Measurements from ENCODE around the gene POLR2J.

Gene POLR2J

DNA sequence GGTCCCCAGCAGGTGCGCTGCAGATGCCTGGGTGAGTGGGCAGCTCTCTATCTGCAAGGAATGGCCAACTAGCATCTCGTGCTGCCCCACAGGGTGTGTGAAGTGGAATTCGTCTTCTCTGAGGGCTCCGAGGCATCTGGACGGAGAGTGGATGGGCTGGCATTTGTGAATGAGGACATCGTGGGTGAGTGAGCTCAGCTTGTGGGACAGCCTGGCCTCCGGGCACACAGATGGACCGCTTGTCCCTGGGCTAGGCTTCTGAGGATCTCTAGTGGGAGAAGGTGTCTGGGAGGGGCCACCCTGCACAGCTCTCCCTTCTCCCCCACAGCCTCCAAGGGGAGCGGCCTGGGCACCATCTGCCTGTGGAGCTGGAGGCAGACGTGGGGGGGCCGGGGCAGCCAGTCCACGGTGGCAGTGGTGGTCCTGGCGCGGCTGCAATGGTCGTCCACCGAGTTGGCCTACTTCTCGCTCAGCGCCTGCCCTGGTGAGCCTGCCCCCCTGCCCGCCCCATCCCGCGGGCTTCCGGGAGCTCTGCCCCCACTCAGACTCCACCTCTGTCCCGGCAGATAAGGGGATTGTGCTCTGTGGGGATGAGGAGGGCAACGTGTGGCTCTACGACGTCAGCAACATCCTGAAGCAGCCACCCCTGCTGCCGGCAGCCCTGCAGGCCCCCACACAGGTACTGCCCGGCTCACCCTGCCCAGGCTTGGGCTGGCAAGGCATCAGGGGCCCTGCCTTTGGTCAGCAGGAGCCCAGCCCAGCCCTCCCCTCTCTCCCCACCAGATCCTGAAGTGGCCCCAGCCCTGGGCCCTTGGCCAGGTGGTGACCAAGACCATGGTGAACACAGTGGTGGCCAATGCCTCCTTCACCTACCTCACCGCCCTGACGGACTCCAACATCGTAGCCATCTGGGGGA is 6.3 kb downstream of the POLR2J start:
- TF ChIP-seq, protein P1, sequence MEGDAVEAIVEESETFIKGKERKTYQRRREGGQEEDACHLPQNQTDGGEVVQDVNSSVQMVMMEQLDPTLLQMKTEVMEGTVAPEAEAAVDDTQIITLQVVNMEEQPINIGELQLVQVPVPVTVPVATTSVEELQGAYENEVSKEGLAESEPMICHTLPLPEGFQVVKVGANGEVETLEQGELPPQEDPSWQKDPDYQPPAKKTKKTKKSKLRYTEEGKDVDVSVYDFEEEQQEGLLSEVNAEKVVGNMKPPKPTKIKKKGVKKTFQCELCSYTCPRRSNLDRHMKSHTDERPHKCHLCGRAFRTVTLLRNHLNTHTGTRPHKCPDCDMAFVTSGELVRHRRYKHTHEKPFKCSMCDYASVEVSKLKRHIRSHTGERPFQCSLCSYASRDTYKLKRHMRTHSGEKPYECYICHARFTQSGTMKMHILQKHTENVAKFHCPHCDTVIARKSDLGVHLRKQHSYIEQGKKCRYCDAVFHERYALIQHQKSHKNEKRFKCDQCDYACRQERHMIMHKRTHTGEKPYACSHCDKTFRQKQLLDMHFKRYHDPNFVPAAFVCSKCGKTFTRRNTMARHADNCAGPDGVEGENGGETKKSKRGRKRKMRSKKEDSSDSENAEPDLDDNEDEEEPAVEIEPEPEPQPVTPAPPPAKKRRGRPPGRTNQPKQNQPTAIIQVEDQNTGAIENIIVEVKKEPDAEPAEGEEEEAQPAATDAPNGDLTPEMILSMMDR (IDR thresholded peaks at IDR 0.05; ENCODE audit: low read depth, low read length), result no peak
- no peak for DNase-seq (ENCODE audit: extremely low read depth, low read depth)

DNA sequence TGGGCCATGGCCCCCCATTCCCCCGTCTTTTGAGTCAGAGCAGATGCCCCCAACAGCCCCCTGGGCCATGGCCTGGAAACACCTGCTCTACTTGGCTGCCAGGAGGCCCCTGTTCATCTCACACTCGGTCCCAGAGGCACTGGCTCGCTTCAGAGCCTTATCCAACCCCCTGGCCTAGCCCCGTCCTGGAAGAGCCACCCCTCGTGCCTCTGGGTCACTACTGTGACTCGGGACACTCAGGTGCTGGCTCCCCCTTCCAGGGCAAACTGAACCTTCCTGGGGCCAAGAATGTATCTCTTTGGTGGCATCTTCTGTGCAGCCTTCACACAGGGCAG is 7.0 kb downstream of the POLR2J start:
- TF ChIP-seq, protein P1 (IDR thresholded peaks at IDR 0.05; ENCODE audit: low read depth, low read length), result no peak
- no peak for DNase-seq (ENCODE audit: extremely low read depth, low read depth)

DNA sequence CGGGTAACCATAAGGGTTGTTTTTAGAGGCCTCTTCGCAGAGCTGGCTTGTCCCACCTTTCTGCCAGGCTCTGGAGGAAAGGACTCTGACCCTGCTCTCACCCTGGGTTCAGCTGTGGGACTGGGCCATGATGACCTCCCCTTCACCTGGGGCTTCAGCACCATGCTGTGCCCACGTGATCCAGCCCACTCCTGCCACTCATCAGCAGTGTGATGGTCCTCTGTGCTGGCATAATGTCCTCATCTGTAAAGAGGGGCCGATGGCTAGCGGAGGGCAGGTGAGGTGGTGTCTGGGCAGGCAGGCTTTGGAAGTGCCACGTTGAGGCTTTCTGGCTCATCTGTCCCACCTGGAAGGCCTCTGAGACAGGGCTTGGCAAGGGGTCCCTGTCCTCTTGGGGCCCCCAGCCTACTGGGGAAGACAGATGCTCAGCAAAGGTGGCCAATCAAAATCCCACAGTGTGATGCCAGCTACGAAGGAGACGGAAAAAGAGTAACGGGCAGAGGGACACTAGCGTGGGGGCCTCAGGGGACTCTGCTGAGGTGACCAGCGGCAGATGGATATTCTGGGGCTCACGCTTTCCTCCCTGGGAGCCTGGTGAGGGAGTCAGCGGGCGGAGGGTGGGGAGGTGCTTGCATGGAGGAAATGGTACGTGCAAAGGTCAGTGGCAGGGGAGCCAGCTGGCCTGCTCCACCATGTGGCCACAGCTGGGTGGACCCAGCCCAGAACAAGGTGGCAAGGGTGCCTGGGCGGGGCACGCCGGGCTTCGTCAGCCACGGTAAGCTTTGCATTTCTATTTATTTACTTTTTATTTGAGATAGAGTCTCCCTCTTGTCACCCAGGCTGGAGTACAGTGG is 8.5 kb downstream of the POLR2J start:
- TF ChIP-seq, protein P1 (IDR thresholded peaks at IDR 0.05; ENCODE audit: low read depth, low read length), result no peak
- no peak for DNase-seq (ENCODE audit: extremely low read depth, low read depth)

DNA sequence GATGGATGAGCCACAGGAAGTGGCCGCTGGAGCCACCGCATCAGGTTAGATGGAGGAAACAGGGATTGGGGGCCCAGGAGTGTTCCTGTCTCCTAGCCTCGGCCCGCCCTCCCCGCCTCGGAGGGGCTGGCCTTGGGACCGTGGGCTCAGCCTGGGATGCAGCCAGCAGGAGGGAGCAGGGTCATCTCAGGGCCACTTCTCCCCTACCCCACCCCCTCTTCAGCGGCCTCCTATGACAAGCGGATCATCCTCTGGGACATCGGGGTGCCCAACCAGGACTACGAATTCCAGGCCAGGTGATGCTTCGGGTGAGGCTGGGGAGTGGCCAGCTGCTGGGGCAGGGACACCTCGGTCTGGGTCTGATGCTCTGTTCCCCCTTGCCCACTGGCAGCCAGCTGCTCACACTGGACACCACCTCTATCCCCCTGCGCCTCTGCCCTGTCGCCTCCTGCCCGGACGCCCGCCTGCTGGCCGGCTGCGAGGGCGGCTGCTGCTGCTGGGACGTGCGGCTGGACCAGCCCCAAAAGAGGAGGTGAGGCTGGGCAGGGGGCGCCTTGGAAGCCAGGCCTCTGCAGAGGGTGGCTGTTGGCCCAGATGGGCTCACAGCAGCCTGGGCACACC is 9.3 kb downstream of the POLR2J start:
- TF ChIP-seq, protein P1 (IDR thresholded peaks at IDR 0.05; ENCODE audit: low read depth, low read length), result no peak
- DNase-seq (ENCODE audit: extremely low read depth, low read depth), result no peak

DNA sequence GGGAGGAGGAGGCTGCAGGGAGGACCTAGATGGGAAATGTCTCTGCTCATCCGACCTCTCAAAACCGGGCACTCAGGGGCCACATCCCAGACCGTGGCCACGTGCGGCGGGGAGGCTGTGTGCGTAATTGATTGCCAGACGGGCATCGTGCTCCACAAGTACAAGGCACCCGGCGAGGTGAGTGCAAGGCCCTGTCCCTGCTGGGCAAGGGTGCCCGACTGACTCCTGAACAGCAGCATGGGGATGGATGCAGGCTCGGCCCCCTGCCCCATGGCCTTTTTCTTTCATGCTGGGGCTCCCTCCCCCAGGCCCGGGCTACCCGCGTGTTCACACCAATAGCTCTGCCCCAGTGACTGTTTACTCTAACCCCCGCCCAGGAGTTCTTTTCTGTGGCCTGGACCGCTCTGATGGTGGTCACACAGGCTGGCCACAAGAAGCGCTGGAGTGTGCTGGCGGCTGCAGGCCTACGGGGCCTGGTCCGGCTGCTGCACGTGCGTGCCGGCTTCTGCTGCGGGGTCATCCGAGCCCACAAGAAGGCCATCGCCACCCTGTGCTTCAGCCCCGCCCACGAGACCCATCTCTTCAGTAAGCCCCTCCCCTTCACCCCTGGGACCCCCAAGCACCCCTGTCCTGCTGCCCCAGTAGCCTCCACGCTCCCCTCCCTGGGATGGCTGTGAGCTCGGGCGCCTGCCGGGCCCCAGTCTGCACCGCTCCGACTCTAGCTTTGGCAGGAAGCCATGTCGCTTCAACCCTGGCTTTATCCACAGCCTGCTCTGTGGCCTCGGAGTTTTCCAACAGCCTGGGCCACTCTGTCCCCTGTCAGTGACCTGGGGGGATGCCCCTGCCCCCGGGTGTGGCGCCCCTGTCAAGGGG is 10.0 kb downstream of the POLR2J start:
- DNase-seq (ENCODE audit: extremely low read depth, low read depth), result no peak
- TF ChIP-seq, protein P1 (IDR thresholded peaks at IDR 0.05; ENCODE audit: low read depth, low read length), result no peak

DNA sequence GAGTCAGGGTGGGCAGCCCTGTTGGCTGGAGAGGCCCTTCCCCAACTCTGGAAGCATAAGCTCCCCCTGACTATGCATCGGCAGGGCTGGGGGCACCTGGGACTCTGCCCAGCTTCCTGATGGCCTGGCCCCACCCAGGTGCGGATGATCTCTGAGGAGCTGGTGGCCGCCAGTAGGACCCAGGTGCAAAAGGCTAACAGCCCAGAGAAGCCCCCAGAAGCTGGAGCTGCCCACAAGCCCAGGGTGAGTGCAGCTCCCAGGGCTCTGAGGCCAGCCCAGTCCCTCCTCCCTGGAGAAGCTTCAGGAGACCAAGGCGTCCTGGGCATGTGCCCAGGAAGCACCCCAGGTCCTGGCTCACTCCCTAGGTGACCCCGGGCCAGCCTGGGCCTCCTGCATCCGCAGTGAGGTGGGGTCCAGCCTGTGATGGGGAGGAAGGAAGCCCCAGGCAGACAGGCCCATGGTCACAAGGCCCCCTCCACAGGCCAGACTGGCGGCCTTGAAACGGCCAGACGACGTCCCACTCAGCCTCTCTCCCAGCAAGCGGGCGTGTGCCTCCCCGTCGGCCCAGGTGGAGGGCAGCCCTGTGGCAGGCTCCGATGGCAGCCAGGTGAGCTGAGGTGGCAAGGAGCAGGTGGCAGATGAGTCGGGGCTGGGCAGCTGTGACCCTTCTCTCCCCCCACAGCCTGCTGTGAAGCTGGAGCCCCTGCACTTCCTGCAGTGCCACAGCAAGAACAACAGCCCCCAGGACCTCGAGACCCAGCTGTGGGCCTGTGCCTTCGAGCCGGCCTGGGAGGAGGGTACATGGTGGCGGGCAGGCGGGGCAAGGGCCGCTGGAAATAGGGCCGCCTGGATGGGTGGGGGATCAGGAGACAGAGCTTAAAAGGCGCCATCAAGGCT is 10.9 kb downstream of the POLR2J start:
- DNase-seq (ENCODE audit: extremely low read depth, low read depth), result no peak
- TF ChIP-seq, protein P1 (IDR thresholded peaks at IDR 0.05; ENCODE audit: low read depth, low read length), result no peak
